Fibroblast of peridontal ligament (primary cell): ENCODE results near the gene USP22.
A peak's percentile ranks its signal among the peaks of the same experiment; 100 is the strongest.

Source experiments
- DNase-seq: peaks from one replicate; pipeline ENCODE4 v3.0.0-alpha.2; 2010; ENCODE audit errors: extremely low read depth

Gene USP22

DNA sequence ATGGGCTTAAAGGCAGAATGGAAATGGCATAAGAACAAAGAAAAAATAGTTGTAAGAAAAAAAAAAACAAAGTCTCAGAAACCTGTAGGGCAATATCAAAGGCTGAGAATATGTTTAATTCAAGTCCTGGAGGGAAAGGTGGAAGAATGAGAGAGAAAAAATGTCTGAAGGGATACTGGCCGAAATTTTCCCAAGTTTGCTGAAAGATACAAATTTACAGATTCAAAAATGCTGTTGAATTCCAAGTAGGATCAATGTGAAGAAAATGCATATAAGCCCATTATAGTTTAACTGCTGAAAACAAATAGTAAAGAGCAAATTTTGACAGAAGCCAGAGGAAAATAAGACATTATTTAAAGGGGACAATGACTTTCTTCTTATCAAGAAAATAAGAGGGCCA lies 6.6 kb upstream of the USP22 start:
- DNase-seq, result no peak

- DNase-seq, result no peak
Measured at GRCh38 chr17:21046216-21046615, 3.4 kb upstream of the USP22 start.

DNA sequence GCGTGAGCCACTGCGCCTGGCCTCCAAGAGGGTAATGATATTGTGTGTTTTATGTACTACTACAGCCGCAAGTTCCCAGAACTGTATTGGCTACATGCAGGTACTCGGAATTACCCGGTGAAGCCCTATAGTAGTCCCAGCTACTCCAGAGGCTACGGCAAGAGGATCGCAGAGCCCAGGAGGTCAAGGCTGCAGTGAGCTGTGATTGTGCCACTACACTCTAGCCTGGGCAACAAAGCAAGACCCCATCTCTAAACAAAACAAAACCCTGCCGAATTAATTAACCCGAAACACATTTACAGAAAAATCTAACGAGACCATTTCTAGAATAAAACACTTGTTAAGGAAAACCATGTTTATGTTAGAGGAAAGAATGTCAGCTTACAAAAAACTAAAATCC lies 2.2 kb upstream of the USP22 start:
- no peak for DNase-seq

GRCh38 chr17:21043296-21044232 lies 753 bp upstream of the USP22 start:
- DNase-seq, result peak; percentile 96

DNA sequence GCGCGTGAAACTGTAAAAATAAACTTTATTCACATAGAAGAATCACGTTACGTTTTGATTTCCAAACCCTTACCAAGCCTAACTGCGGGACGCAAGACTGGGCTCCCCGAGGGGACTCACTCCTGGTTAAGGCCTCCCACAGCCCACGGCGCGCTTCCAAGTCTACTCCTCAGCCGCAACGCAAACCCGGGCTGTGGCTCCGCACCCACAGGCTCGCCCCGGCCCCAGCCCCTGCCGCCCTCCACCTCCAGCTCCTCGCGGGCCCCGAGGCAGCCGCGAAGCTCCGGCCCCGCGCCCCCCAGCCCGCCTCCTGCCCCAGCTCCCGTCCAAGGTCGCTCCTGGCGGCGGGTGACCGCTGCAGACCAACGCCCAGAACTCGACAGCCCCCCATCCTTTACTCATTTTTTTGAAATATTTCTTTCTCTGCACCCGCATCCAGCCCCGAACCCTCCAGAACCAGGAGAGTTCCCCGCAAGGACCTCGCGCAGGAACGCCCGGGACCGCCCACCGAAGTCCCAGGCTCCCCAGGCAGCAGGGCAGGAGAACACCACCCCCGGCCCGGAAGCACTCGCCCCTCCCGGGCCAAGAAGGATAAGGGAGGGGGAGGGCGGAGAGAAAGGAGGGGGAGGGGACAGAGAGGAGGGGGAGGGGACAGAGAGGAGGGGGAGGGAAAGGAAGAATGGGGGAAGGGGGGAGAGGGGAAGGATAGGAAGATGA lies 912 bp downstream of the USP22 start:
- peak; percentile 61 for DNase-seq

GRCh38 chr17:21039839-21040575 lies 2.8 kb downstream of the USP22 start:
- peak; percentile 70 for DNase-seq

GRCh38 chr17:21037117-21037803 lies 5.6 kb downstream of the USP22 start:
- DNase-seq, result no peak

GRCh38 chr17:21036361-21036881 lies 6.4 kb downstream of the USP22 start:
- DNase-seq, result no peak

DNA sequence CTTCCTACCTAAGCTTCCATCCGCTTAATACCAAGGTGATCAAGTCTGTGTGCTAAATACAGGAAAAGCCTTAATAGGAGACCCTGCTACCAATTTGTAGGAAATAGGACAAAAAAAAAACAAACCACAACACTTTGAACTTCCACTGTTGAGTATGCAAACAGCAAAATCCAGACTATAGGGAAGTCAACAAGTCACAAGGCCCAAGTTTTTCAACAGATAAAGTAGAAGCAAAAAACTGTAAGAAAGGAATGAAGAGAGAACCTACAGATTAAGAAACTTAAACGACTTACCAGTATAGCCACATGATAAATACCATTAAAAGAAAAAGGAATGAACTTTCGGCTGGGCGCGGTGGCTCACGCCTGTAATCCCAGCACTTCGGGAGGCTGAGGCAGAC lies 7.4 kb downstream of the USP22 start:
- DNase-seq, result no peak

DNA sequence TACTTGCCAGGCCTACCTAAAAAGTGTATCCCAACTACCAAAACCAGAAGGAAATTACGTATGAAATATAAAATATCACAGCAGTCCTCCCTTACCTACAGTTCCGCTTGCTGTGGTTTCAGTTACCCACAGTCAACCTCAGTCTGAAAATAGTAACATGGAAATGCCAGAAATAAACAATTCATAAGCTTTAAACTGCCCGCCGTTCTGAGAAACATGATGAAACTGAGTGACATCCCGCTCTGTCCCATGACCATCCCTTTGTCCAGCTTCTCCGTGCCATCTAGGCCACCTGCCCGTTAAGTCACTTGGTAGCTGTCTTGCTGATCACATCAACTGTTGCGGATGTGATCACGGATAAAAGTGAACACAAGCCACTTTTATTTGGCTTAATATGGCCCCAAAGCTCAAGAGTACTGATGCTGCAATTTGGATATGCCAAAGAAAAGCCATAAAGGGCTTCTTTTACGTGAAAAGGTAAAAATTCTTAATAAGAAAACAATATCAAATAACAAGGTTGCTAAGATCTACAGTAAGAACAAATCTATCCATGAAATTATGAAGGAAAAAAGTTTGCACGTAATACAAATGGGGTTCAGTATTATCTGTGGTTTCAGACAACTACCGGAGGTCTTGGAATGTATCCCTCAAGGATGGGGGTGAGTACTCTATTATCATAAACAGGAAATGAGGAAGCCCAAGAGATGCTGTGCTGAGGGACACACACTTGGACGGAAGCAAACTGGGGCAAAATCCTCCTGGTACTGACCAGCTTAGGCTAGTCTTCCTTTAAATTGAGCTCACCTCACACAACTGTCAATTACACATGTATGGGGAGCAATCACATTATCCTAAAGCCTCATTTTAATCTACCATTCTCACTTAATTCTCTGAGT lies 8.2 kb downstream of the USP22 start:
- DNase-seq, result peak; percentile 46

DNA sequence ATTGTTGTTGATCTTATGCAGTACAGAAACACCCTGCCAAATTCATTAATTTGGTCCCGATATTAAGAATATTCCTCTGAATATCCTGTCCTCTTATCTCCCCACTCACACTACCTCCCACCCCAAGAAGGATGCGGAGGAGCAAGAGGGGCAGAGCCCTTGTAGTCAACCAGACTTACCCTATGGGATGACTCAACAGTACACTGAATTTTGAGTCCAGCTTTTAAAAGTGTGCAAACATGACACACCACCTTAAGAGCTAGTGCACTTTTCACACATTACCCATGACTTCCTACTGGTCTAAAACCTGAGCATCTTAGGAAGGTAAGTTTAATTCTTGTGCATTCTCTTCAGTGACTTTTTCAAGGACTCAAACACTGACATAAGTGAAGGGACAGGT lies 9.5 kb downstream of the USP22 start:
- no peak for DNase-seq

DNA sequence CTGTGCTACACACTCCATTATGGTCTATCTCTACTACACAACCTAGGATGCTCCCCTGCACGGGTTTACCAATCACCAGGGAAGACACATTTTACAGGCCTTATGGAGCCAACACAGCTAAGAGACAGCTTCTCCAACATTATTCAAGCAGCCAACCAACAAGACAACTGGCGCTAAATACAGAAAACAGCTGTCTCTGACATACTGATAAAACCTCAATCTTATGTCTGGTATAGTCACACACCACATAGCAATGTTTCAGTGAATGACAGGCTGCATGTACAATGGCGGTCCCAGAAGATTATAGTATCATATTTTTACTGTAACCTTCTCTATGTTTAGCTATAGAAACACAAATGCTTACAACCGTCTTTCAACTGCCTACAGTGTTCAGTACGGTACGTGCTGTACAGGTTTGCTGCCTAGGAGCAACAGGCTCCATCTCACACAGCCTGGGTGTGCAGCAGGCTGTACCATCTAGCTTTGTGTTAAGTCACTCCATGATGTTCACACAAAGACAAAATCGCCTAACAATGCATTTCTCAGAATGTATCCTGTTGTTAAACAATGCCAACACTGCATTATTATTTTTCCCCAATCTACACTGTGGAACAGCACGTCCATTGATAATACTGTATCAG lies 10.9 kb downstream of the USP22 start:
- DNase-seq, result no peak

DNA sequence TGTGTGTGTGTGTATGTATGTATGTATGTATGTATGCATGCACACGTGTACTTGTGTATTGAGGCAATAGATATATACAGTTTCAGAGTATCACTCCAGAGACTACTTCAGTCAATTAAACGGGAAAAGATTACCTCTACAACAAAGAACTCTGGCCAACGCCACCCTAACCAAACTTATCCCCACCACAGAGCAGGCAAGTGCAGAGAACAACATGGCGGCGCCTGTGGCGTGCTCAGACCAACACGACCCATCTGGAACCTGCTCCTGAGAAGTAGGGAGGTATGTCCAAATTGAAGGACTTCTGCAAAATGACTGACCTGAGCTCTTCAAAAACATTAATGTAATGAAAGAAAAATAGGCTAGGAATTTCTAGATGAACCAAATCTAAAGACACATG lies 12.4 kb downstream of the USP22 start:
- no peak for DNase-seq

GRCh38 chr17:21029515-21029914 lies 13.3 kb downstream of the USP22 start:
- DNase-seq, result no peak

DNA sequence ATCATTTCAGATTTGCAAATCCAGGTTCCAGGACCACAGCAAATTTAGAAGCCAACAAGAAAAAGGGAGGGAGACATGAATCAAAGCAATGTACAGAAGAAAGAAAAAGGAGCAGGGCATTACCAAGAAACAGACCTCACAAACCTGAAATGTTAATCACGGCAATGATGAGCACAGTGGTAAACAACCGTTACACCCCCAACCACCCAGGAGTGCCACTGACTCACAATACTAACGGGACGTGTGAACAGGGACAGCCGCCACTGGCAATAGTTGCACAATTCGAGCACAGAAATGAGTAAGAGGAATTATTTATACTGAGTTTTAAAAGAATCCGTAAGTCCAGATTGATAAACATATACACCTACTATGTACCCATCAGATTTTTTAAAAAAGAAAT lies 13.8 kb downstream of the USP22 start:
- DNase-seq, result peak; percentile 55

DNA sequence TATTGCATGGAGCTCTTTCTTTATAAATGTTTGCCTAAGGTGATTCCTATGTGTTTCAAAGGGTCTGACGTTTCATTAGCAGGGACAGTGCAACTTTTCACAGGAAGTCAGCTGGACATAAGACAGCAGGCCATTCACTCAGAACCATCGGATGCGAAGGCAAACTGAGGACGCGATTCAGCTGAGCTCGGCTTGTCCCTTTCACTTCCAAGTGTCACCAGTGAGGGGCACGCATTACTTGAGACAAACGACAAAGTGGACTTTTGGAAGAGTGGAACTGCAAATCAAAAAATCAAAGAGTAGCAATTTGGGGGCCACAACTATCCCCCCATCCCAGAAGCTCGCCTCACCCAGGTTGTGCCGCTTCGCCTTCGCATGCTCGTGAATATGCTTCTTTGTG lies 14.6 kb downstream of the USP22 start:
- no peak for DNase-seq

- DNase-seq, result no peak
Measured at GRCh38 chr17:21027031-21027430, 15.8 kb downstream of the USP22 start.

GRCh38 chr17:21025451-21025850 lies 17.4 kb downstream of the USP22 start:
- no peak for DNase-seq

DNA sequence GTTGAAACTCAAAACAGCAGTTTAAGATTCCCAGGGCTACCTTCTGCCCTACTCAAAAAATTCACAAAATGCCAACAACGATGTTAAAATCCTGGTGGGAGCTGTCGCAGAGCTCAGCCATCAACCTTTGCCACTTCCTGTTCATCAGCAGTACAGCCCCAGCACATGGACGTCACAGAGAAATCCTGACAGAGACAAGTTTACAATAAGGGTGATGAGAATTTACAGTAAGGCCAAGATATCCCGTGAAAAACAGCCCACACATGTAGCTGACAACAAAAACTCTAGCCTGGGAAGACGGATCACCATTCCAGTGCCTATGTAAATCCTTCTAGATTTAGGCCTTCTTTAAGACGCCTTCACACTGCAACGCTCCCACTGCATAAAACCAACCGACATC lies 18.8 kb downstream of the USP22 start:
- no peak for DNase-seq

- DNase-seq, result no peak
Measured at GRCh38 chr17:21021208-21021803, 21.5 kb downstream of the USP22 start.
